NCI-H524 (cell line): ENCODE measurements around the gene HOXC12.

Source experiments
- DNase-seq, 2 experiments: peaks; one replicate each; lab custom pipeline; 2025; lab: John Stamatoyannopoulos, UW

The HOXC12 gene

GRCh38 chr12:53984901-53985691, 30.4 kb downstream of the HOXC12 start, which contains the start of gene HOXC10:
Gene HOXC10, plus strand, starts transcription at chr12:53985146. Its CDS starts 114 bp downstream, at chr12:53985260.
- DNase-seq: peak; percentile 87 to 92

GRCh38 chr12:53985692-53985993, 30.9 kb downstream of the HOXC12 start:
- DNase-seq: no peak

- DNase-seq: peak in 1 of 2 experiments; percentile 22
Measured at GRCh38 chr12:53985994-53986685, 31.4 kb downstream of the HOXC12 start.

GRCh38 chr12:53986686-53987483, 32.2 kb downstream of the HOXC12 start:
- no peak for DNase-seq

GRCh38 chr12:53987787-53988230, 33.1 kb downstream of the HOXC12 start:
- DNase-seq: no peak

- DNase-seq: no peak
Measured at GRCh38 chr12:53988541-53989226, 34.0 kb downstream of the HOXC12 start.

- DNase-seq: peak in 1 of 2 experiments; percentile 67
Measured at GRCh38 chr12:53989227-53990113, 34.8 kb downstream of the HOXC12 start.

GRCh38 chr12:53990311-53991076, 35.8 kb downstream of the HOXC12 start:
- no peak for DNase-seq

GRCh38 chr12:53991077-53991460, 36.4 kb downstream of the HOXC12 start:
- DNase-seq: peak; percentile 52 to 74

- DNase-seq: no peak
Measured at GRCh38 chr12:53992377-53992889, 37.7 kb downstream of the HOXC12 start.

GRCh38 chr12:53993162-53994008, 38.7 kb downstream of the HOXC12 start:
- no peak for DNase-seq

GRCh38 chr12:53994009-53994263, 39.2 kb downstream of the HOXC12 start:
- DNase-seq: no peak

- no peak for DNase-seq
Measured at GRCh38 chr12:53994264-53995001, 39.7 kb downstream of the HOXC12 start.

GRCh38 chr12:53995002-53995377, 40.3 kb downstream of the HOXC12 start:
- no peak for DNase-seq

- peak in 1 of 2 experiments; percentile 22 for DNase-seq
Measured at GRCh38 chr12:53995378-53996239, 40.9 kb downstream of the HOXC12 start.

GRCh38 chr12:53996240-53997203, 41.8 kb downstream of the HOXC12 start:
- no peak for DNase-seq
